Natural killer cell (primary cell): ENCODE measurements around the gene NFIB. TPM values are rescaled to one million over a fixed set of nuclear protein-coding genes. Genes with fewer than 3 reads are reported as not detected.

ENCODE experiments used
- ATAC-seq, 3 donors: fragments of 150-1000 bp in 2 of 3; fragments of 200-7000 bp in 1 of 3; cut with Tn5 transposase; 1 replicate in 1 of 3; 2 replicates in 2 of 3; pipeline ENCODE4 v1.10.0; 2021; ENCODE audit warnings: mild to moderate bottlenecking in 2 of 3, moderate library complexity in 2 of 3
- DNase-seq, 2 donors: peaks; one replicate each; pipeline versions ENCODE4 v3.0.0 to v3.0.0-alpha.2; 2013 to 2021; ENCODE audit warnings: mixed read lengths in 1 of 2
- H3K27ac ChIP-seq: one replicate; pipeline ENCODE4 v1.5.1; 2013; ENCODE audit warnings: mild to moderate bottlenecking, low read length
- H3K27me3 ChIP-seq: one replicate; pipeline ENCODE4 v1.6.1; 2013; ENCODE audit warnings: low read length; ENCODE audit not compliant: control insufficient read depth, insufficient read depth
- H3K36me3 ChIP-seq: one replicate; pipeline ENCODE4 v1.6.1; 2013; ENCODE audit warnings: low read length; ENCODE audit not compliant: control insufficient read depth, insufficient read depth
- H3K4me1 ChIP-seq: one replicate; pipeline ENCODE4 v1.6.1; 2013; ENCODE audit warnings: low read length; ENCODE audit not compliant: control insufficient read depth, insufficient read depth
- H3K4me3 ChIP-seq: one replicate; pipeline ENCODE4 v1.5.1; 2013; ENCODE audit warnings: low read length
- H3K9me3 ChIP-seq: one replicate; pipeline ENCODE4 v1.6.1; 2013; ENCODE audit warnings: low read length; ENCODE audit not compliant: control insufficient read depth, insufficient read depth
- H3K27ac Mint-ChIP-seq, 2 donors: one replicate each; pipeline ENCODE4 v1.8.0; 2022; ENCODE audit warnings: mild to moderate bottlenecking in 2 of 2, mixed read lengths in 2 of 2, moderate library complexity in 1 of 2
- H3K27me3 Mint-ChIP-seq, 2 donors: one replicate each; pipeline ENCODE4 v1.8.0; 2022; ENCODE audit warnings: low read depth in 2 of 2, mixed read lengths in 2 of 2
- H3K36me3 Mint-ChIP-seq: one replicate; pipeline ENCODE4 v1.8.0; 2022; ENCODE audit warnings: mixed read lengths
- H3K4me1 Mint-ChIP-seq, 2 donors: one replicate each; pipeline ENCODE4 v1.8.0; 2022; ENCODE audit warnings: mixed read lengths in 2 of 2
- H3K4me3 Mint-ChIP-seq: one replicate; pipeline ENCODE4 v1.8.0; 2022; ENCODE audit warnings: mild to moderate bottlenecking, moderate library complexity, mixed read lengths
- H3K9me3 Mint-ChIP-seq, 2 donors: one replicate each; pipeline ENCODE4 v1.8.0; 2022; ENCODE audit warnings: mixed read lengths in 2 of 2
- WGBS: methylation state at CpG from one replicate; pipeline ENCODE4 v1.1.7; 2013; ENCODE audit warnings: missing lambda C conversion rate; ENCODE audit not compliant: insufficient coverage; 5-methylcytosine and 5-hydroxymethylcytosine counted together
- intact Hi-C: fragments of 100-400 bp; cut with micrococcal nuclease; formaldehyde crosslinking; loops from one replicate; pipeline ENCODE4 v1.14.2; 2022
- total RNA-seq, 4 donors: library from RNA; stranded (reverse); fragments of 120-200 nt in 1 of 4; gene quantifications; one replicate each; pipeline versions ENCODE4 v1.2.3 to v1.2.4, GENCODE V29; 2013 to 2022
- TF ChIP-seq, protein P1 (sequence below): fragments of 200-600 bp; IDR thresholded peaks from one replicate; pipeline ENCODE4 v1.8.0; 2022; ENCODE audit warnings: antibody characterized with exemption

NFIB gene
- total RNA-seq, 3 donors from 2014 or later (not counting 1 experiment from before 2014, with no cell fraction given) = 0.20 to 0.21 TPM; not detected in 1

GRCh38 chr9:14087576-14087975 lies 226.4 kb downstream of the NFIB start:
- no peaks in the 10 kb centered on the region for H3K27me3 Mint-ChIP-seq

GRCh38 chr9:14086495-14086894 lies 227.4 kb downstream of the NFIB start:
- H3K36me3 Mint-ChIP-seq = no peaks in the 10 kb centered on the region
- H3K27ac Mint-ChIP-seq = no peak overlapping the region
- H3K27me3 Mint-ChIP-seq = no peaks in the 10 kb centered on the region
- H3K4me1 Mint-ChIP-seq = no peaks in the 10 kb centered on the region
- WGBS = 95% methylated on average over 5 of the region's 5 CpGs
- ATAC-seq (no peak), DNase-seq (no peak)
- H3K27me3 ChIP-seq = no peaks in the 10 kb centered on the region
- intact Hi-C loops = no loop called here
- no peak overlapping the region for H3K4me3 Mint-ChIP-seq
- no peak overlapping the region for H3K4me3 ChIP-seq
- TF ChIP-seq, protein P1, sequence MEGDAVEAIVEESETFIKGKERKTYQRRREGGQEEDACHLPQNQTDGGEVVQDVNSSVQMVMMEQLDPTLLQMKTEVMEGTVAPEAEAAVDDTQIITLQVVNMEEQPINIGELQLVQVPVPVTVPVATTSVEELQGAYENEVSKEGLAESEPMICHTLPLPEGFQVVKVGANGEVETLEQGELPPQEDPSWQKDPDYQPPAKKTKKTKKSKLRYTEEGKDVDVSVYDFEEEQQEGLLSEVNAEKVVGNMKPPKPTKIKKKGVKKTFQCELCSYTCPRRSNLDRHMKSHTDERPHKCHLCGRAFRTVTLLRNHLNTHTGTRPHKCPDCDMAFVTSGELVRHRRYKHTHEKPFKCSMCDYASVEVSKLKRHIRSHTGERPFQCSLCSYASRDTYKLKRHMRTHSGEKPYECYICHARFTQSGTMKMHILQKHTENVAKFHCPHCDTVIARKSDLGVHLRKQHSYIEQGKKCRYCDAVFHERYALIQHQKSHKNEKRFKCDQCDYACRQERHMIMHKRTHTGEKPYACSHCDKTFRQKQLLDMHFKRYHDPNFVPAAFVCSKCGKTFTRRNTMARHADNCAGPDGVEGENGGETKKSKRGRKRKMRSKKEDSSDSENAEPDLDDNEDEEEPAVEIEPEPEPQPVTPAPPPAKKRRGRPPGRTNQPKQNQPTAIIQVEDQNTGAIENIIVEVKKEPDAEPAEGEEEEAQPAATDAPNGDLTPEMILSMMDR = no peak
- no peaks in the 10 kb centered on the region for H3K4me1 ChIP-seq
- no peak overlapping the region for H3K27ac ChIP-seq
- H3K9me3 ChIP-seq = no peaks in the 10 kb centered on the region
- no peaks in the 10 kb centered on the region for H3K36me3 ChIP-seq
- H3K9me3 Mint-ChIP-seq = peaks cover 0 to 2% of the 10 kb centered on the region in 2 donors

More at GRCh38 chr9:14087576-14087975, 226.4 kb downstream of the NFIB start:
- no peak for DNase-seq
- Histone ChIP-seq H3K4me3 (no peak overlapping the region), H3K27ac (no peak overlapping the region), H3K4me1 (no peaks in the 10 kb centered on the region), H3K27me3 (no peaks in the 10 kb centered on the region), H3K36me3 (no peaks in the 10 kb centered on the region), H3K9me3 (no peaks in the 10 kb centered on the region)
- WGBS = 96% methylated on average over 5 of the region's 7 CpGs
- Mint-ChIP-seq H3K9me3 (peaks cover 0 to 2% of the 10 kb centered on the region in 2 donors), H3K4me1 (no peaks in the 10 kb centered on the region), H3K27ac (no peak overlapping the region), H3K36me3 (no peaks in the 10 kb centered on the region), H3K4me3 (no peak overlapping the region)
- no peak for ATAC-seq
- intact Hi-C loops = no loop called here
- TF ChIP-seq, protein P1 = no peak

DNA sequence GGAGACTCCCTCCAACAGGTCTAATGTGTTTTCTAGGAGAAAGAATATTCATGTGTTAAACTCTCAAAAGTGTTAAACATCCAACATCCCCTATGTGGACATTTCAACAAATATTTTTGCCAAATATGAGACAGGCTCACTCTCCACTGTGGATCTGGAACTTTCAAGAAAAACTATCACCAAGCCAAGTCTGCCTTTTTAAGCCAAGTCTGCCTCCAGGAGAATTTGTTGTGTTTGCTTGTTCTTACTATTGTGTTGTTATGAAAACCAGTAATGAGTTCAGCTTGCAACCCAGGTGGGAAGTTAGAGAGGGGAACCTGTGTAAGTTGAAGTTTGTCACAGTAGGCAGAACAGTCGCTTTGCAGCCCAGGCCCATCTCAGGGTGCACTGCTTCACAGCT lies 228.1 kb downstream of the NFIB start:
- H3K36me3 Mint-ChIP-seq = no peaks in the 10 kb centered on the region

DNA sequence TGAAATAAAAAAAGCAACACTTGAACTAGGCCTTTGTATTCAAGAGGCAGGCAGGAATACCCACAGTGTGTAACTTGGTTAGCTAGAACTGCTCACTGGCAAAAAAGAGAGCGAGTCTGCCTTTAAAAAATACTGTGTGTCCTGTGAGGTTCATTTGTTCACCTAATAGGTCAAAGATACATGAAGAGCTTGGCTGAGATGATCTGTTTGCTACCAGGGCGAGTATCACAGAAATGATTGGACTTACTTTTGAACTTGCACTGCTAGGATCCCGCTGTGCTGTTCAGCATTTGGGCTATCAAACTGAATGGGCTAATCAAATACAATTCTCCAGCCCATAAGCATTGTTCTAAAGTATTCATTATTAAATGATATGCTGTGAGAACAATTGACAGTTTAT lies 229.1 kb downstream of the NFIB start:
- 78% methylated on average over 2 of the region's 3 CpGs for WGBS
- no peaks in the 10 kb centered on the region for H3K36me3 ChIP-seq
- ATAC-seq (no peak), DNase-seq (no peak)
- H3K9me3 Mint-ChIP-seq = peaks cover 0 to 2% of the 10 kb centered on the region in 2 donors
- H3K36me3 Mint-ChIP-seq = no peaks in the 10 kb centered on the region
- no peaks in the 10 kb centered on the region for H3K27me3 ChIP-seq
- no peak overlapping the region for H3K27ac ChIP-seq
- no peaks in the 10 kb centered on the region for H3K4me1 Mint-ChIP-seq
- H3K27me3 Mint-ChIP-seq = no peaks in the 10 kb centered on the region
- H3K4me1 ChIP-seq = no peaks in the 10 kb centered on the region
- TF ChIP-seq, protein P1 = no peak
- intact Hi-C loops = no loop called here
- no peaks in the 10 kb centered on the region for H3K9me3 ChIP-seq
- H3K4me3 Mint-ChIP-seq = no peak overlapping the region
- H3K27ac Mint-ChIP-seq = no peak overlapping the region
- H3K4me3 ChIP-seq = no peak overlapping the region

More for the DNA sequence above, 228.1 kb downstream of the NFIB start:
- TF ChIP-seq, protein P1 = no peak
- no peaks in the 10 kb centered on the region for H3K36me3 ChIP-seq
- peaks cover 0 to 2% of the 10 kb centered on the region in 2 donors for H3K9me3 Mint-ChIP-seq
- H3K4me3 Mint-ChIP-seq = no peak overlapping the region
- no peak overlapping the region for H3K27ac Mint-ChIP-seq
- no peaks in the 10 kb centered on the region for H3K27me3 Mint-ChIP-seq
- no peak overlapping the region for H3K4me3 ChIP-seq
- no CpG with 5 or more reads among the region's 1 CpG for WGBS
- H3K9me3 ChIP-seq = no peaks in the 10 kb centered on the region
- intact Hi-C loops = no loop called here
- no peak overlapping the region for H3K27ac ChIP-seq
- no peak for ATAC-seq
- no peaks in the 10 kb centered on the region for H3K27me3 ChIP-seq
- DNase-seq = no peak
- no peaks in the 10 kb centered on the region for H3K4me1 Mint-ChIP-seq
- no peaks in the 10 kb centered on the region for H3K4me1 ChIP-seq
